PFSK-1 (cell line): ENCODE results near the gene BASP1.

Experiments used
- FOXP2 ChIP-seq: optimal IDR thresholded peaks from 2 replicates; pipeline ENCODE3; 2011; ENCODE audit warnings: borderline replicate concordance, control low read depth, inconsistent platforms; ENCODE audit not compliant: insufficient read depth; ENCODE audit errors: extremely low read length, extremely low read depth
- POLR2AphosphoS5 ChIP-seq: IDR thresholded peaks from 2 replicates; pipeline ENCODE4 v1.6.1; 2012; ENCODE audit warnings: low read depth, mild to moderate bottlenecking, control low read depth, low read length, moderate library complexity
- REST ChIP-seq, 2 experiments: IDR thresholded peaks; 2 replicates each; pipeline versions ENCODE4 v1.6.1 to v1.8.0; 2011 to 2012; ENCODE audit warnings: low read depth in 2 of 2, low read length in 2 of 2, control low read depth in 1 of 2, inconsistent platforms in 1 of 2, mild to moderate bottlenecking in 1 of 2, moderate library complexity in 1 of 2; ENCODE audit not compliant: insufficient read depth in 1 of 2
- SIN3A ChIP-seq: IDR thresholded peaks from 2 replicates; pipeline ENCODE4 v1.6.1; 2012; ENCODE audit warnings: mild to moderate bottlenecking, low read length, moderate library complexity, borderline replicate concordance; ENCODE audit not compliant: insufficient read depth
- TAF1 ChIP-seq: IDR thresholded peaks from 2 replicates; pipeline ENCODE4 v1.6.1; 2012; ENCODE audit warnings: low read length, control low read depth, borderline replicate concordance; ENCODE audit not compliant: insufficient read depth

BASP1 gene

DNA sequence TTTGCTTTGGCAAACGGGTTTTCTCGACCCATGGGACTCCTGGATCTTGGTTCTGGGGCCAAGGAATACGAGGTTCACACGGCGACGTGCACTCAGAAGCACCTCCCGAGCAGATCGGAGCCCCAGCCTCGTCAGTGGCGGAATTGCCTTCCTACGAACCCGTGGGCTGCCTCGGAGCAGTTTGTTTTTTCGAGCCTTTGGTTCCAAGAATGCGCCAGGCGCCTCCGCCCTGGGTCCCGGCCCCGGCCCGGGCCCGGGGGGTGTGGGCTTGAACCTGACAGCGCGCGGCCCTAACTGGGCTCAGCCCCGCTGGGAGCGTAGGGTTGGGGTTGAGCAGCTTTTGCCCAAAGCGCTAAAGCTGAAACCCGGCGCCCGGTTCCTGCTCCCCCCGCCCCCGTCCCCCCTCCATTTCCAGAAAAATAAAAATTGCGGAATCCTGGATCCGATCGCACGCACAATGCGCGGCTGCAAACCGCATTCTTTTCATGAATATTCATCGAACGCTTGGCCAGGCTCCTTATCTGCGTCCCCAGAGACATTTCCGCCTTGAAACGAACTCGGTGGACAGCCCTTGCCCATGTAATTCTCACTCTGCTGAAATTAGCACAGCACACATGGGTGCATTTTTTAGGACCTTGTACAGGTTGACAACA lies 1.0 kb downstream of the BASP1 start:
- TF ChIP-seq SIN3A = no peak
- no peak for TF ChIP-seq REST (IDR thresholded peaks at IDR 0.05; ENCODE audit: insufficient read depth in 1 of 2, low read depth in 2 of 2, low read length in 2 of 2)
- TF ChIP-seq POLR2AphosphoS5 = no peak
- TF ChIP-seq FOXP2 = no peak
- TF ChIP-seq TAF1 = no peak

DNA sequence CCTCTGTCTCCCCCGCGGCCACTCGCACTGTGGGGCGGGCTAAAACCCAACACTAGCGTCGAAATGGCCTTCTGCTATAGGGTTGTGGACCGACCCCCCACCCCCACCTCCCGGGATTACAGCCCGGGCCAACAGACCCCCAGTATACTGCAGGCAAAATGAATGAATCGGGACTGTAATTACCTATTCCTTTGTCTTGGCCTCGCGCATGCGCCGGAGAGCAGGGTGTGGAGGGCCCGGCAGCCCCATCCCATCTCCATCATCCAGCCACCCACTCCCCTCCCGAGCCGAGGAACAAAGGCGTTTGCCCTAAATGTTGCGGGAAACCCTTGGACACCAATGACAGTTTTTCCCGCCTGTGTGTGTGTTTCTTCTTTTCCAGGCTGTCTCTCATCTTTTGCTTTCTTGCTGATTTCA lies 1.6 kb downstream of the BASP1 start:
- TF ChIP-seq POLR2AphosphoS5 = no peak
- TF ChIP-seq TAF1 = no peak

- TF ChIP-seq SIN3A (no peak), POLR2AphosphoS5 (no peak), TAF1 (no peak), FOXP2 (no peak), REST (IDR thresholded peaks at IDR 0.05; ENCODE audit: insufficient read depth in 1 of 2, low read depth in 2 of 2, low read length in 2 of 2) (no peak)
These were observed 2.0 kb downstream of the BASP1 start for GRCh38 chr5:17219469-17219868.

DNA sequence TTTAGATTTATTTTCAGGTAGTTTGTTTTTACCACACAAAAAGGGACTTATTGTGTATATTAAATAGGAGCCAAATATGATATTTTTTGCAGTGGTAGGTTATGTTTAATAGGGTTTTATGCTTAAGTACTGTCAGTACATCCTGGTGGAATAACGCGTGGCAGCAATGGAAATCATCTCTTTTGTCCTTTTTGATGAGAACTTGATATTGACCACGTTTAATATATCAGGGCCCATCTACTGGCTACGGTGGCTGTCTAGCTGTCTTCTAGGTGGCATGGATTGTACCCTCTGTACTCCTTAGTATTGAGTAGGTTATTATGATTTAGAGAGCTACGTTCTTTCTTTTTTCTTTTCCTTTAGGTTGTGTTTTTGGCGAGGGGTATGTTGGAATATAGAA lies 2.6 kb downstream of the BASP1 start:
- no peak for TF ChIP-seq POLR2AphosphoS5
- TF ChIP-seq FOXP2 = no peak
- no peak for TF ChIP-seq SIN3A
- no peak for TF ChIP-seq REST (IDR thresholded peaks at IDR 0.05; ENCODE audit: insufficient read depth in 1 of 2, low read depth in 2 of 2, low read length in 2 of 2)

DNA sequence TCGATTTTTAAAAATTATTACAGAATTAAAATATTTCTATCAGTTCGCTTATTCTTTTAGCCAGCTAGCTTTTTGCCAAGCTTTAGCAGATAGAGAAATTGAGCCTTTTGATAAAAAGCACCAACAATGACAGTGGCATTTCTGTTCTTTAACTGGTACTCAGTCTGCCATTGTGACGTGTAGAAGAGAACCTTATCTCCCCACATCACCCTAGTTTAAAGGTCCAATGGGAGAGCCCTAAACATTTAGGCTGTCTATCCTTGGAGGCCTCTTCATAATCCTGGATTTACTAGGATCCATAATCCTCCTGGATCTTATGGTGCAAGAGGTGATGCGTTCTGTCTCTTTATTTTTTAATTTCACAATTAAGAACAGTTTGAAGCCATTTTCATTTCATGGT lies 3.0 kb downstream of the BASP1 start:
- no peak for TF ChIP-seq POLR2AphosphoS5
- no peak for TF ChIP-seq FOXP2
- TF ChIP-seq SIN3A = no peak
- no peak for TF ChIP-seq REST (IDR thresholded peaks at IDR 0.05; ENCODE audit: insufficient read depth in 1 of 2, low read depth in 2 of 2, low read length in 2 of 2)
- TF ChIP-seq TAF1 = no peak
